Motor neuron (in vitro differentiated cells): Measurements from ENCODE around the gene TALDO1. TPM values are rescaled to one million over a fixed set of nuclear protein-coding genes. Genes with fewer than 3 reads are reported as not detected.

Experiments
- ATAC-seq, 8 experiments: fragments of 200-7000 bp; cut with Tn5 transposase; replicated peaks in 6 of 8; 2 replicates each; pipeline ENCODE4 v1.8.0; 2021; ENCODE audit warnings: mild to moderate bottlenecking in 8 of 8, moderate library complexity in 8 of 8
- H3K27ac ChIP-seq, 2 donors: fragments of 250-450 bp; sonication (Bioruptor Pico); 2 replicates each; pipeline ENCODE4 v1.9.0; 2021; ENCODE audit warnings: antibody characterized with exemption in 2 of 2, mild to moderate bottlenecking in 2 of 2, moderate library complexity in 1 of 2
- H3K4me1 ChIP-seq, 2 donors: fragments of 250-450 bp; sonication (Bioruptor Pico); replicated peaks in 1 of 2; 2 replicates each; pipeline ENCODE4 v1.6.1; 2021; ENCODE audit warnings: antibody characterized with exemption in 2 of 2, mild to moderate bottlenecking in 2 of 2, moderate library complexity in 1 of 2
- H3K4me3 ChIP-seq, 5 donors: fragments of 250-450 bp; sonication (Bioruptor Pico); 2 replicates each; pipeline ENCODE4 v1.9.0; 2021; ENCODE audit warnings: antibody characterized with exemption in 5 of 5, mild to moderate bottlenecking in 5 of 5, moderate library complexity in 4 of 5
- WGBS, 10 experiments: fragments of 450-650 bp; shearing (Covaris generic); methylation state at CpG; one replicate each; pipeline ENCODE4 v1.0.0; 2022; 5-methylcytosine and 5-hydroxymethylcytosine counted together
- in situ Hi-C, 9 experiments: fragments of 400-800 bp; cut with MboI; loops; one replicate each; pipeline ENCODE4 v1.15.0; 2021; ENCODE audit warnings: low sequenced_read_pairs in 9 of 9, low pct_unique_long_range_greater_than_20kb in 2 of 9; ENCODE audit not compliant: unreplicated experiment in 9 of 9
- total RNA-seq, 8 experiments: library from RNA; unstranded; fragments of 300-600 nt; gene quantifications; 2 replicates each; pipeline versions ENCODE4 v1.2.3 to v1.2.4, GENCODE V29; 2022

Gene TALDO1
- total RNA-seq, 8 experiments from 2014 or later, result 62.3 to 304 (median 94.6) TPM

- in situ Hi-C loops, result no loop called here
- peak overlapping the region; percentile 54 to 79 (median 61) for H3K4me3 ChIP-seq
- 0% methylated on average over 3 to 7 of the region's 57 CpGs; no CpG with 5 or more reads in 6 of the 10 experiments for WGBS, 10 experiments
- peak overlapping the region; percentile 95 to 97 for H3K27ac ChIP-seq
- peak; percentile 40 to 76 (median 68) for ATAC-seq
- H3K4me1 ChIP-seq, result peaks cover 23 to 28% of the 10 kb centered on the region in 2 donors
Observed at GRCh38 chr11:797296-798092, 50.2 kb downstream of the TALDO1 start.

DNA sequence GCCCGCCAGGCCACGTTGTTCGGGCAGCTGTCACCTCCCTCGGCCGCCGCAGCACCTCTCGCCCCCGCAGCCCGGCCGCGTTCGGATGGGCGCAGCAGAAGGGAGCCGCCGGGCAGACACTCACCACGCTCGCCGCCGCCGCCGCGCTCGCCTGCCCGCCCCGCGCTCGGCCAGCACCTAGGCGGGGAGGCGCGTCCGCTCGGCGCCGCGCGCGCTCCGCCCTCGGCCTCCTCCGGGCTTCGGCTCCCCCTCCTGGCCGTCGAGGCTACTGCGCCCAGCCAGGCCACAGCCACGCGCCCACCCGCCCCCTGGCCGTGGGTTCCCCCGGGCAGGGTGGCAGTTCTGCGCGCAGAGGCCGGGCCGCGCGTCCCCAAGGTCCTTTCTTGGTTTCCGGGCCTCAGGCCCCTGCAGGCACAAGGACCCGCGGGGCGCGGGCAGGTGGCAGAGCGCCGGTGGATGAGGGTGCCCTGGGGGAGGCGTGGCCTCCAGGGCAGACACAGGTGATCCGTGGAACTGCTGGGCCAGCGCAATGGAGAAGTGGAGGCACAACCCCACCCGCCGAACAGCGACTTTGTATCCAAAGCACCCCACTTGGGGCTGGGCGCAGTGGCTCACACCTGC is 50.9 kb downstream of the TALDO1 start, which contains the start of gene SLC25A22:
Gene SLC25A22 (minus strand): TSS at position 189 of the 621 bp plus-strand sequence. CDS start 3,275 bp downstream, outside the sequence.
- peak within 1 kb of the TSS; percentile 95 to 97 for H3K27ac ChIP-seq
- in situ Hi-C loops, result no loop called here
- ATAC-seq, result peak; percentile 31 to 64 (median 39)
- WGBS, 10 experiments, result 0 to 11% (median 3%) methylated on average over 1 to 5 of the region's 69 CpGs; no CpG with 5 or more reads in 7 of the 10 experiments
- peak within 1 kb of the TSS; percentile 54 to 79 (median 61) for H3K4me3 ChIP-seq
- H3K4me1 ChIP-seq, result peaks cover 23 to 28% of the 10 kb centered on the region in 2 donors

DNA sequence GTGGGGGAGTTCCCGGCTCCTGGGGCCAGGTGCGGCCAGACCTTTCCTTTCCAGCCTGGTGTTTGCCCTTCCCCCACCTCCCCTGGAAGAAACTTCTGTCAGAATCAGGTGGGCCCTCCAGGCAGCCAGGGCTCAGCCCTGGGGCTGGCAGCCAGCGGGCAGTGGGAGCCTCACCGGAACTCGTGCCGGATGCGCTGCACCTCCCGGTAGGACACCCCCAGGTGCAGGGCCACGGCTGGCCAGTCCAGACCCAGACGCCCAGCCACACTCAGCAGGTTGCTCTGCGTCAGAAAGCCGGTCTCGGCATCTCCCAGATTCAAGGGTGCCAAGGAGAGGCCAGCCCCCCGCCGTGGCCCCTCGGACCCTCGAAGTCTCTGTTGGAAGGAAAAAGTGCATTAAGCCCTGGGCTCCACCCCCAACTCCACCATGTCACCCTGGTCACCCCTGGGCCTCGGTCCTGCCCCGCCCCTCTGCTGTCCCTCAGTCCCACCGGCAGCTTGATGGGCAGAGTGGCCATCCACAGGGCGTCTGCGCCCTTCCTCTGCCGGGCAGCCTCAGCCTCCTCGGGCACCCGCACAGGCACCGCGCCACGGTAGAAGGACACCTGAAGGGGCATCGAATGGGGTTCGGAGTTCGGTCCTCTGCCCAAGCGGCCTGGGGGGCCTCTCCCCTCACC is 52.5 kb downstream of the TALDO1 start:
- in situ Hi-C loops, result no loop called here
- ATAC-seq, result no peak
- WGBS, 10 experiments, result no CpG with 5 or more reads among the region's 32 CpGs
- Histone ChIP-seq H3K4me3 (no peak overlapping the region), H3K27ac (no peak overlapping the region), H3K4me1 (peaks cover 31 to 36% of the 10 kb centered on the region in 2 donors)

DNA sequence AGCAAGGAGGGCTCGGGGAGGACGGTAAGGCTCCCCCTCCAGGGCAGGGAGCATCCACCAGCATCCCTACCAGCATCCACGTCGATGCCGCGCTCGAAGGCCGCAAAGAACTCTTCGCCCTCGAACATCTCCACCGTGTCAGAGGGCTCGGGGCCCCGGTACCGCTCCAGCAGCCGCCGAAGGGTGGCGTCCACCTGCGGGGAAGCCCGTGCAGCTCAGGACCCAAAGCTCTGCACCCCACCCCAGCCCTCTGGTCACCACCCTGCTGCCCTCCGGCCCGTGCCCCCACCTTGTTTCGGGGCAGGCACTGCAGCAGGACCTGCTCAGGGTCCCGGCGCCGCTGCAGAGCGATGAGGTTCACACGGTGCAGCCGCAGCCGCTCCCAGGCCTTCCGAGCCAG is 53.2 kb downstream of the TALDO1 start:
- no peak overlapping the region for H3K4me3 ChIP-seq
- no CpG with 5 or more reads among the region's 30 CpGs for WGBS, 10 experiments
- no peak overlapping the region for H3K27ac ChIP-seq
- in situ Hi-C loops, result no loop called here
- no peak for ATAC-seq
- peaks cover 25 to 30% of the 10 kb centered on the region in 2 donors for H3K4me1 ChIP-seq

DNA sequence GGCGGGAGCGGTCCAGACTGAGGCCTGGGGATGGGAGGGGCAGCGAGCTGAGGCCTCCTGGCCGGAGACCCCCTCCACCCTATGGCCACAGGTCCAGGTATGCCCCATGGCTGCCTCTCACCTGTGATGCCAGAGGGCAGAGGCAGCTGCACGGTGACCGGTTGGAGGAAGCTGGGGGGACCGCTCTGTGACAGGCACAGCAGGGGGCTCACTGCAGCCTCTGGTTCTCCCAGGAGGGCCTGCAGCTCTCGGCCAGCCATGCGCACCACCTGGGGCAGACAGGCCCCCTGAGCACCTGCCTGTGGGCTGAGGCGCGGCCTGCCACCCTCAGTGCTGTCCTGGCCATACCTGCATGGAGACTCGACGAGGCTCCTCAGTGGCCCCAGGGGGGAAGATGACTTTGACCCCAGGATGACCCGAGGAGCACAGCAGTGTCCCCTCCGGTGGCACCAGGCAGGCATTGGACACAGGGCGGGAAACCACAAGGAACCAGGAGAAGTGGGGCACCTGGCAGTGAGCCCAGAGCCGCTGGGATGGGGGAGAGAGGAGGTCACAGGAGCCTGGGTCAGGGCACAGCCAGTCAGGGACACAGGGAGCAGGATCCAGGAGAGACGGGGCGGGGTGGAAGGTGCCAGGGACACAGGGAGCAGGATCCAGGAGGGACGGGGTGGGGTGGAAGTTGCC is 54.0 kb downstream of the TALDO1 start:
- H3K27ac ChIP-seq, result no peak overlapping the region
- H3K4me3 ChIP-seq, result no peak overlapping the region
- in situ Hi-C loops, result no loop called here
- peaks cover 19 to 27% of the 10 kb centered on the region in 2 donors for H3K4me1 ChIP-seq
- WGBS, 10 experiments, result 89 to 93% methylated on average over 3 to 5 of the region's 20 CpGs; no CpG with 5 or more reads in 8 of the 10 experiments
- ATAC-seq, result no peak

DNA sequence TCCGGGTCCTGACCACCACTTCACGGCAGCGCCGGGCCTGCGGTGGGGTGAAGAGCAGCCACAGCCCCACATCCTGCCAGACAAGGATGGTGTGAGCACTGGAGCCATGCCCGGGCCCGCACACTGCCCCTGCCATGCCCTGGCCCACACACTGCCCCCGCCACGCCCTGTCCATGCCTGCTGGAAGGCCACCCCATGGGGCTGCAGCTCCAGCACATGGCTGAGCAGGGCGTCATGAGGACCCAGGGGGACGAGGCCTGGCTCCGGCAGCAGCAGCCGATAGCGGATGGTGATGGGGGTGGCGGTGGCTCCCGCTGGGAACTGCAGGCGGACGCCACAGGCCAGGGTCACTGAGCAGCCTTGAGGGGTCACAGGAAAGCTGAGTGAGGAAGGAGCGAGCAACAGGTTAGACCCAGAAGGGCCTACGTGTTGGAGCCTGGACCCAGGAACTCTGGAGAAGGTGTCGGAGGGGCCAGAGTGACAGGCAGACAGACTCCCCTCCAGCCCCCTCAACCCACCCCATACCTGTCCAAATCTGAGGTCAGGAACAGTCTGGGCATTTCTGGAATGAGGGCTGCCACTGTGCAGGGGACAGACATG is 54.9 kb downstream of the TALDO1 start:
- in situ Hi-C loops, result no loop called here
- ATAC-seq, result no peak
- Histone ChIP-seq H3K27ac (no peak overlapping the region), H3K4me3 (no peak overlapping the region), H3K4me1 (peaks cover 15 to 20% of the 10 kb centered on the region in 2 donors)
- 94 to 100% methylated on average over 1 to 6 of the region's 21 CpGs; no CpG with 5 or more reads in 8 of the 10 experiments for WGBS, 10 experiments

- no peak overlapping the region for H3K4me3 ChIP-seq
- no peak for ATAC-seq
- in situ Hi-C loops, result no loop called here
- WGBS, 10 experiments, result 90 to 100% (median 100%) methylated on average over 1 to 8 of the region's 28 CpGs; no CpG with 5 or more reads in 7 of the 10 experiments
- no peak overlapping the region for H3K27ac ChIP-seq
- peaks cover 15 to 20% of the 10 kb centered on the region in 2 donors for H3K4me1 ChIP-seq
Observed at GRCh38 chr11:802693-803466, 55.6 kb downstream of the TALDO1 start.

- H3K27ac ChIP-seq, result no peak overlapping the region
- peaks cover 16 to 23% of the 10 kb centered on the region in 2 donors for H3K4me1 ChIP-seq
- in situ Hi-C loops, result no loop called here
- no peak for ATAC-seq
- H3K4me3 ChIP-seq, result no peak overlapping the region
- WGBS, 10 experiments, result no CpG with 5 or more reads among the region's 8 CpGs
Observed at GRCh38 chr11:803467-803742, 56.1 kb downstream of the TALDO1 start.

DNA sequence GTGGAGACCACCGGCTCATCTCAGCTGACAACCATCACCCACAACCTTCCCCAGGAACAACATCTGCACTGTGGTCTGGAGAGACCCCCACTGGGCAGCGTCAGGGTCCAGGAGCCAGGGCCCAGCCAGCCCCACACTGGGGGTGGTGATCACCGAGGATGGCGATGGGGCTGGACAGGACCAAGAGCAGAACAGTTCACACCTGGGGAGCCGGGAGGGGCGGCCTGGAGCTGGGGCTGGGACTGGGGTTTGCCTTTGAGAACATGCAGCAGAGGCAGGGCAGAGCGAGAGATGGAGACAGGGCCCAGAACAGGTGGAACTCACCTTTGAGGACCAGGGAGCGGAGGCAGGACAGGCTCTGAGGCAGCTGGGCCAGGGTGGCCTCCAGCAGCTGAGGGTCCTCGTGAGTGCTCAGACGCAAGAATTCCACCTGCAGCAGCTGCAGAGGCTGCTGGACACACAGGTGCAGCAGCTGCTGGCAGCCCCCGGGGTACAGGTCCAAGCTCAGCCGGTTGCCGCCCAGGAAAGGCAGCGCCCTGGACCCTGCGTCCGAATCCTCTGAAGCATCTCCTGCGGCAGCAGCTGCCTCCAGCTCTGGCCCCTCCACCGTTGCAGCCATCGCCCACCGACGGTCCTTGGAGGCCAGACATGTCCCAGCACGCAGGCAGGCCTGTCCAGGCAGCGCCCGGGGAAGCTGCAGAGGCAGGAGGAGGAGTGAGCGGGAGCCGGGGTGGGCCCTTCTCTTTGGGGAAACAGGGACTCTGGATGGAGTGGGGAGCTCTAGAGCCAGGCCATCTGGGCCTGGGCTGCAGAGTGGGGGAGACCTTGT is 56.7 kb downstream of the TALDO1 start:
- ATAC-seq, result peak in 3 of 8 experiments; percentile 1 to 2 (median 2)
- peak overlapping the region in 1 of 2 donors; percentile 48 for H3K27ac ChIP-seq
- 53 to 57% methylated on average over 3 to 11 of the region's 26 CpGs; no CpG with 5 or more reads in 8 of the 10 experiments for WGBS, 10 experiments
- peak overlapping the region; percentile 36 to 47 (median 44) for H3K4me3 ChIP-seq
- peaks cover 17 to 21% of the 10 kb centered on the region in 2 donors for H3K4me1 ChIP-seq
- in situ Hi-C loops, result no loop called here

GRCh38 chr11:804599-804964 is 57.3 kb downstream of the TALDO1 start:
- H3K4me3 ChIP-seq, result peak overlapping the region; percentile 36 to 47 (median 44)
- in situ Hi-C loops, result no loop called here
- peaks cover 17 to 21% of the 10 kb centered on the region in 2 donors for H3K4me1 ChIP-seq
- no peak for ATAC-seq
- WGBS, 10 experiments, result 0 to 2% methylated on average over 1 to 7 of the region's 18 CpGs; no CpG with 5 or more reads in 8 of the 10 experiments
- H3K27ac ChIP-seq, result peak overlapping the region; percentile 48 to 74
